CD4-positive, alpha-beta T cell treated with Interleukin-17A for 1 hour (primary cell): ENCODE results near the gene JMJD4.

Experiments used
- DNase-seq: peaks from one replicate; pipeline ENCODE4 v3.0.0-alpha.2; 2020

JMJD4 gene

DNA sequence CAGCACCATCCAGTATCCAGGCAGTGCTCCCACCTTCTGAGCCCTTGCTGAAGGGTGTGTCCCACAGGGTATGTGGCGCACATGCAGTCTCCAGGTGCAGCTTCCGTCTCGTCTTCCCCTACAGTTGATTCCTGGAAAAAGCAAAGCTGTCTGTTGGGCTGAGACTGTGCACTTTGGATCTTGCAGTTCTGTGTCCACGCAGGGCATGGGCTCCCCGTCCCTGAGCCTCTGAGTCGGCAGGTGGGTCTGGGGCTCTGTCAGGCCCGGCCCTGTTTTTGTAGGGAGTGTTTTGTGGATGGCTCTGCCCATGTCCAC lies 33.0 kb upstream of the JMJD4 start:
- DNase-seq, result no peak

DNA sequence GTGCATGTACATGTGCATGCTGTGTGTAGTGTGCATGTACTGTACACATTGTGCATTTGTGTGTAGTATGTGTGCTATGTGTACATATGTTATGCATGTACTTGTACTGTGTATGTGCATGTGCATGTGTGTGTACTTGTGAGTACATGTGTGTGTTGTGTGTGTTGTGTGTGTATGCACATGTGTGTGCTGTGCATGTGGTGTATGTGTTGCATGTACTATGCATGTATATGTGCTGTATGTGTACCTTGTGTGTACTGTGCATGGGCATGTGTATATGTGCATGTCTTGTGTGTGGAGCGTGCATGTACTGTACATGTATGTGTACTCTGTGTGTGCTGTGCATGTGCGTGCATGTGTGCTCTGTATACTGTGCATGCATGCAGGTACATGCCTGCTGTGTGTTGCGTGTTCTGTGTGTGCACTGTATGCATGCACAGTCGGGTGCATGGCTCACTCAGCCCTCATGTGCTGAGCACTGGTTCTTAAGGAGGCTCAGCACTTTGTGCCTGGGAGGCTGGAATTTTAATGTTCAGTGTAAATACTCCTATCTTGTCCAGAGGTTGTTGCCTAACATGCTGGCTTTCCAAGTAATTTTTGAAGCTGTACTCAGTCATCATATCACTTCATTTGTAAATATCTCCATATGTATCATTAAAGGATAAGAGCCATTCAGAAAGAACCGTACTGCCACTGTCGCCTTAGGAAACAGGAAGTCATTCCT lies 32.5 kb upstream of the JMJD4 start:
- no peak for DNase-seq

DNA sequence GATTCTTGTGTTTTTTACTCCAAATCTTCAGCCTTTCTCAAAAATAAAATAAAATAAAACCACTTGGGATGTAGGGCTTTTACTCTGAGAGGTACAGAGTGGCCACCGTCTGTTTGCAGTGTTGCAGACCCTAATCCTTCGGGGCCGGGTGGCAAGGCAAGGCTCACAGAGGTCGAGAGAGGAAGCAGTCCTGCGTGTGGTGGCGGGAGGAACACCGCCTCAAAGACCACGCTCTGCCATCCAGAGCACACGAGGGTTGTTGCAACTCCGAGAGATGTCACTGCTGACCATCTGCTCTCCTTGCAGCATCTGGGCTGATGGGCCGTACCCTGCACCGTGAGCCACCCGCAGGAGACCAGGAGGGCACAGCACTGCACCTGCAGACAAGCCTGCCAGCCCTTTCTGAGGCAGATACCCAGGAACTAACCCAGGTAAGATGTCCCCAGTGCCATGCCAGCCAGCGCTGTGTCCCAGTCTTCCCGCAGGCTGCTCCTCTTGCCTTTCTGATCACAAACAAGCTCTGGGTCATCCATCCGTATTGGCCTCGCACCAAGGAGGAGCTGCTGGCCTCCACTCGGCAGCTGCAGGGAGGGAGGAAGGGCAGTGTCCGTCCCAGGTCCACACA lies 31.7 kb upstream of the JMJD4 start:
- no peak for DNase-seq

DNA sequence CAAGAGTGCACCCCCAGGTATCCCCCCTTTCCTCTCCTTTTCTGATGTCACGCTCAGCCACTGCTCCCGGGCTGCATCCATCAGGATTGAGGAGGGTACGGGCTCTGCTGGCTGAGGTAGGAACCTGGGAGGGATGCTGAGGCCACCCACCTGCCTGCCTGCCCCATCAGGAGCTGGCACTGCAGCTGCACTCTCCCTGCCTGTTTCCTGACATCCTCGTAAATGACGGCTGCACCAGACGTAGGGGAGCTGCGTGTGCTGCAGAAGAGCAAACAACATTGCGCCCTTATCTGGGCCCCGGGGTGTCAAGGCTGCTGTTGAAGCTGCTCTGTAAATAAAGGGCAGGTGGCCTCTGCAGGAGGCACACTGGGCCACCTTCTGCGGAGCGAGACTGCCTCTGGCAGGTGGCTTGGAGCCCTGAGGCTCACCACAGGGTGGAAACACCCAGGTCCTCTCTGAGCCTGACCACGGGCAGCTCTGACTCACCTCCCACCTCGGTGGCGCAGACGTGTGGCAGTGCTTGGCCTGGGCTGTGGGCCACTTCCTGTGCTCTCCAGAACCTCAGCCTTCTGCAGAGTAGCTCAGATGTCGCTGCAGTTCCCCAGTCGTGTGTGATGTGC lies 31.0 kb upstream of the JMJD4 start:
- peak; percentile 80 for DNase-seq

DNA sequence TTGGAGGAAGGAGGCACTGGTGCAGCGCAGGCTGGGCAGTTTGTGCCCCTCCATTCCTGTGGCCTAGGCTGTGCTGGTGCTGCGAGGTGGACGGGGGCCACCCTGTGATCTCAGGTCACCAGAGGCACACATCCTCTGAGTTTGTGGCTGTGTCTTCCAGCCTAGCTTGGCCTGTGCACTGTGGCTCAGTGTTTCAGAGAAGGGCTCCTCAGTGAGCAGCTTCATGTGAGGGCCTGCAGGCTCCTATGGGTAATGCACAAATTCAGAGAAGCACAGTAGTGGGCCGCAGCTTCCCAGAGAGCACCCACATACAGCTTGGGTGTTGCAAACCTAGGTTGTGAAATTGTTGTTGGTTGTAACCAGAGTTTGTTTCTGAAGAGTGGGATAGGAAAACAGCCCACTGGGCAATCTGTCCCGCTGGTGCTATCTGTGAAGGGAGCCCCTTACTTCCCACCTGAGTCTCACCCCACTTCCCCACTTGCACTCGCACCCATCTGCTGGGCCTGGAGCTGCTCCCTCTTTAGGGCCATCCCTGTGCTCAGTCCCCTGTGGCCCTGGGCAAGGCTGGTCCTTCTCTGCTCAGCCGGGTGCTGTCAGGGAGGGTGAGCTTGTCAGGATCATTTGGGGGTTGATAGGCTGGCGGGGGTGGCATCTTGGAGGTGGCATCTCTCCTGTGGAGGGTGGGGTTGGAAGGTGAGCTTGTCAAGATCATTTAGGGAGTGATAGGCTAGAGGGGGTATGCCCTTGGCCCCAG lies 30.3 kb upstream of the JMJD4 start:
- no peak for DNase-seq

DNA sequence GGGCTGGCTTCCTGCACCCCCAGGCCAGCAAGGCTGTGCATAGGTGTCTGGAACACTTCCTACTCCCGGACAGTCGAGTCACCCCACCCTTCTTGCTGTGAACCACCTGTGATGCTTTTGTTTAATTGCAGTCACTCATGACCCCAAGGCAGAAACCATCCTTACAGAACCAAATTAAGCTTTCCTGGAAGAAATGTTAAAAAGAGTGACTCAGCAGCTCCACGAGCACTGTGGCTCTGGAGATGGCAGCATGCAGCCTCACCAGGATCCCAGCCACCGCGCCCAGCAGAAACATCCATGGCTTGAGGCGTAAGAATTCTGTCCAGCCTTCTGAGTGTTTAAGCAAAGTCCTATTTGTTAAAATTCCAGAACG lies 28.9 kb upstream of the JMJD4 start:
- DNase-seq, result no peak

DNA sequence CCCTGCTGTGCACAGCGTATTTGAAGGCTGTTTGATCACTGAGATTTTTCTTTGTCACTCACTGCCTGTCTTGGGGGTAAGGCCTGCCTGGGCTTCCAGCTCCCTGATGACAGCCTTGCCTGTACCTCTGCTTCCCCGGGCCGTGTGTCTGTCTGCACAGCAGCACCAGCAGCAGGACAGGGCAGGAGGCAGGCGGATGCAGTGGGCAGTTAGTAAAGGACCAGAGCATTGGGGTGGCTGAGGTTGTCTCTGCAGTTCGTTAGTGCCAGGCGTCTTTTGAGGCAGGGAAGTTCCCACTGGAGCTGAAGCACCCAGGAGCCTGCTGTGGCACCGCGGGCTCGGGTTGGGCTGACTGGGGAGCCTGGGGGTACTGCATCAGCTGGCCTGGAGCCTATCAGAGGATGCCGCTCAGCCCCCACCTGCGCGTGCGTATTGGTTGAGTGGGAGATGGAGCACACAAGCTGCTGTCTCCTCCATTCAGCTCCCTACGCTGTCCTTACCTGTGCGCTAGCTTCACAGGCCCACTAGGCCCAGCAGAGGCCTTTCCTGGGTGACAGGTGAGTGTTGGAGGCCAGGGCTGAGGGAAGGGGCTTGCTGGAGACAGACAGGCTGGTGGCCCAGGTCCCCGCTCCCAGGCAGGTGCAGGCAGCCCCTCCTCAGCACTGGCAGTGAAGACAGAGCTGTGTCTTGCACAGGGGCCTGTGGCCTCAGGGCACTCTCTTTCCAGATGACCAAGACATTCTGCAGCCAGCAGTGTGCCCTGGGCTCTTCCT lies 28.3 kb upstream of the JMJD4 start:
- DNase-seq, result no peak

DNA sequence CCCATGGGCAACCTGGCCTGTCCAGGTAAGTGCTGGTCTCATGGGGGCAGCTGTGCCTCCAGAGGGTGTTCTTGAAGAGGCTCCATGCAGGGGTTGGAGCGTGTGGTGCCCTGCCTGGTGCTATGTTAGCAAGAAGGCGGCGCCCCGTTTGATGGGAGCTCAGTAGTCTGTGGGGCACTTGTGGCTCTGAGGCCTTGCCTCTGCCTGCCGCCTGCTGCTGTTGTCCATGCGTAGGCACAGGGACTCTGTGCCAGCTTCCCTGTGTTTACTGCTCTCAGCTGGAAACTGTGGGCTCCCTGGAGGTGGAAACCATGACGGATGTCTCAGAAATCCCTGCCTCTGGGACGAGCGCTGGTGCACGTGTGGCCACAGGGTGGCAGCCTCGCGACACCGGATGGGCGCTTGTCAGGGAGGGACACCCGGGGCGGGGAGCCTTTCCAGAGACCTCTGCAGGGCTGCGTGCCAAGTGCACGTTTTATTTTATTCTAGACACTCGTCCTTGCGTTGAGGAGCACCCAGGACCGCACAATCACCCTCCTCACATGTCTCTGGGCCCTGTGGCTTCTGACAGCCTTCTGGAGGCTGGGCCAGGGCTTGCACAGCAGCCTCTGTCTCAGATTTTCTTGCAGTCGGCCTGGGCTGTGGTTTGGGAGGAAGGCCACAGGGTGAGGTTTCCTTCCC lies 27.3 kb upstream of the JMJD4 start:
- peak; percentile 88 for DNase-seq

DNA sequence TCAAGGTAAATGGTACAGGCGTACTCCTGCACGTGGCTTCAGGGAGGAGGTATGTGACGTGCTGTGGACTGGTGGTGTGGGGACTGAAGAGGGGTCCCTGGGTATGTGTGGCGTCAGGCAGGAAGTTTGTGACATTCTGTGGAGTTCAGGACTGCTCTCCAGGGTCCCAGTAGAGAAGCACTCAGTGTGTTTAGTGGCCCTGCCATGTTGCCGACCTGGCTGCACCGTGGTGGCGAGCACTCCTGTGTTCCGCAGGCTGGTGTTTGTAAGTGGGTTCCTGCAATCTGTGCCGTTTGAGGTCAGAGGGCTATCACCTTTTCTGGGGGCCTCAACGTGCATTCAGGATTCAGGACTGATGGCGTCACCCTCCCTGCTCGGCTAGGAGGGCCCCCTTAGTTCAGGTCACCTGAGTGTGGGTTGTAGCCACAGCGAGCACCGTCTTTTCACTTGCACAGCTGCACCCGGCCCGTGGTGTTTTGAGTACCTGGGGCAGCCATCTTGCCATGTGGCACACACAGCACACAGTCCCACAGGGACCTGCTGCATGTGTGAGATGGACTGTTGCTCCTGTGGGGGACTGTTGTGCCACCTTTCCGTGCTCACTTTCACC lies 26.6 kb upstream of the JMJD4 start:
- DNase-seq, result no peak

DNA sequence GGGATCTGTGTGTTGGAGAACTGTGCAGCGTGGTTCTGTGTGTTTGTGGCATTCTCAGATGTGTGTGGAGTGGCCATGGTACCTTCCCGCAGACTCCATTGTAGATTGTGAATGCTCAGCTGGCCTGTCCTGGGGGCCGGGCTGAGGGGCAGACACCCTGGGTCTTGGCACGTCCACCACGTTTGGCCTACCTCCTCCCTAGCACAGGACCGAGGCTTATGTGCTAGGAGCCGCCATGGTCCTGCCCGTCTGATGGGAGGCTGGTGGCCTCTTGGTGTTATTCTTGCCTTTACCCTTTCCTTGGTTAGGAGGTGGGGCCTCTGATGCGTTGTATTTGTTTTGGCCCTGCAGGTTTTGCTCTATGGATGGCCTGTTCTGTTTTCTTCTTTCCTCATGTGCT lies 25.3 kb upstream of the JMJD4 start:
- no peak for DNase-seq

DNA sequence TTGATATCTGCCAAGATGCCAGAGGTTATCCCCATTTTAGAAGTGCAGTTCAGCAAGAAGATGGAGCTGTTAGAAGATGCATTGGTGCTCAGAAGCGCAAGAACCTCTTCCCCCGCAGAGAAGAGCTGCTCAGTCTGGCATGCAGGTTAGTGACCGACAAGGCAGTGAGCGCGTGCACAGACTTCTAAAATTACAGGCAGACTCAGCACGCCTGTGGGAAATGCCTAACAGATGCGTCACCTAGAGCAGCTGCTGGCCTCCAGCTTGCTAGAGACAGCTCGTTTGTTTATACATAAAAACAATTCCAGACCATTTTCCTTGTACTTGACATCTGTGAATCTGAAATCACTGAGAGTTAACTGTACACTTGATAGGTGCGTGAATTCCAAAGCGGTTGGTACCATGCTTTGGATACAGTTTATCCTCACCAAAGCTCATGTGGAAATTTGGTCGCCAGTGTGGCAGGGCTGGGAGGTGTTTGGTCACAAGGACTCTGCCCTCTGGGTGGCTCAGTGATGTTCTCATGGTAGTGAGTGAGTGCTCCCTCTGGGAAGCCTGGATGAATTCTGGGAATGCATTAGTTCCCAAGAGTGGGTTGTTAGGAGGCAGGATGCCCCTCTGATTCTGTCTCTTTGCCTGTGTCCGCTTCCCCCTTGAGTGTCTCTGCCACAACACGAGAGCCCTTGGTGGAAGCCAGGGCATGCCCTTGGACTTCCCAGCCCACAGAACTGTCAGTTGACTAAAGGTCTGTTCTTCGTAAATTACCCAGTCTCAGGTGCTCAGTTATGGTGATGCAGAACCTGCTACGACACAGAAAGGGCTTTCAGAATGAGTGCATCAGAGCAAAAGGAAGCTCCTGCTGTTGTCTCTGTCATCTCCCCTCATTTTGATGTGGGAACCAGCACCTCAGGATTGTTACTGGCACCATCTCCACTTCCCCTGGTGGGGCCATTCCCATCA lies 24.5 kb upstream of the JMJD4 start:
- DNase-seq, result no peak

DNA sequence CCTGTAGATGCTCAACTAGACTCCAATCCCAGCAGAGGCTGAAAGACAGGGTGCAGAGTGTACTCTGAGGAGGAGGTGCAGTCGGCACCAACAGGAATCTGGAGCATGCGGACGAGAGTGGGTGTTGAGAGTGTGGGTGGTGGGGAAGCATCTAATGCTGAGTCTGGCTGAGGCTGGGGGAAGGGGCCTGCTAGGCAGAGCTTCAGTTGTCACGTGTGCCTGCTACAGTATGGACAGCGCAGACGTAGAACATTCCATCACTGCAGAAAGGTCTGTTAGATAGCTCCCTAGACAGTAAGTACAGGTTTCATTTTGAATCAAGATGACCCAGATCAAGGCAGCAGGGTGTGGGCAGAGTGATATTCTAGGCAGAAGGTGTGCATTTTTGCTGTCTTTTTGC lies 23.3 kb upstream of the JMJD4 start:
- DNase-seq, result no peak

DNA sequence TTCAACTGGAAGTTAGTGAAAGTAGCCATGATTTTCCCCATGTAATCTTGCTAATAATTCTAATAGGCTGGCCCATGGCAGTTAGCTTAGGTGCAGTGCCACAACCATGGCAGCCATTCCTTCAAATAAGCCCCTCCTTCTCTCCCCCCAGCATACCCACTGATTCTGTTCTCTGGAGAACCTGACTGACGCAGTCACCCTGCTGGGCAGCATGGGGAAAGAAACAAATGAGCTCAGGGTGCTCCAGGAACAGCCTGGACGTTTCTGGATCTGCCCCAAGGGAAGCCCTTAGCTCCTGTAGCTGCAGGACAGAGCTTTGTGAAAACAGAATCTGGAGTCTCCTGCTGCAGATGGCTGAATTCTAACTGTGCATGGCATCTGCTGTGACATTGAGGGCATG lies 22.7 kb upstream of the JMJD4 start:
- DNase-seq, result no peak

DNA sequence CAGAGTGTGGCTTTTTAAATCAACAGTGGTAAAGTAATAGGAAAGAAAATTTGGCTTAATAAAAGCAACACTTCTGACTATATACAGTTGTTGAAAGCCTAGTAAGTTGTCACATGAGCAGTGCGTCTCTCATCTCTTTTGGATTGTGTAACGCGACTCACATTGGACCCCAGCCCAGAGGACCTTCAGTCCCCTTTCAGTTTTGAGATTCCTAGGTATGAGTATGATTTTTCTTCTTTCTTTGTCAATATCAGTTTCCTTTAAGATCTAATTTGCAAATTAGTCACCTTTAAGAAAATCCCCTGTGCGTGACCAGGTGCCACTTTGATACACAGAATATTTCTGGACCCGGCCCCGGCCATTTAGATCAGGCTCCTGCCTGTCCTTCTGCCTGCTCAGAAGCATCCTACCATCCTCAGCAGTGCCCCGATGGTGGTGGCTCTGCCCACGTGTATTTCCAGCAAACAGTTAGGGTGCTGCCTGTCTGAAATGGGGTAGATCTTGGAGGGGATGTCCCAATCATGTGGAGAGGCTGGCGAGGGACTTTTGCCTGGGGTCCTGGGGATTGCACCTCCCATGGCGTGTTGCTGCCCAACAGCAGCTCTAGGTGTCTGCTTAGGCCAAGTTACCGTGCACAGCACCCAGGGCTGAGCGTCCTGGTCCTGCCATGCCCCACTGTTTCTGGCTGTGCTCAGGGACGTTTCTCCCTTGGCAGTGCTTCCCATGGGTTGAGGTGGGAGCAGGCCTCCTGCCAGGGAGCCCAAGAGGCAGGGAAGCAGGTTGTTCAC lies 21.3 kb upstream of the JMJD4 start:
- no peak for DNase-seq

DNA sequence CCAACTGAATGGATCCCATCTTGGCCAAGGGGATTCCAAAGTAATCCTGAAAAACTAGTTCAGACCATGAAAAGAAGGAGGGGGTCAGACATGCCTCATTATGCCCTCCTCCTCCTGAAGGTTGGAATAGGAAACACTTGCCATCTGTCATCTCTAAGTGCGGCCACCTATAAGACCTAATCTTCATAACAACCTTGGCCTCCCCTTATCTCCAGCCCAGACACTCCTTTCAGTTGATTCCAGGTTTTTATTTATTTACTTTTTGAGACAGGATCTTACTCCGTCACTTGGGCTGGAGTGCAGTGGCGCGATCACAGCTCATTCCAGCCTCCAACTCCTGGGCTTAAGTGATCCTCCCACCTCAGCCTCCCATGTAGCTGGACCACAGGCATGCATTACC lies 19.9 kb upstream of the JMJD4 start:
- DNase-seq, result no peak

DNA sequence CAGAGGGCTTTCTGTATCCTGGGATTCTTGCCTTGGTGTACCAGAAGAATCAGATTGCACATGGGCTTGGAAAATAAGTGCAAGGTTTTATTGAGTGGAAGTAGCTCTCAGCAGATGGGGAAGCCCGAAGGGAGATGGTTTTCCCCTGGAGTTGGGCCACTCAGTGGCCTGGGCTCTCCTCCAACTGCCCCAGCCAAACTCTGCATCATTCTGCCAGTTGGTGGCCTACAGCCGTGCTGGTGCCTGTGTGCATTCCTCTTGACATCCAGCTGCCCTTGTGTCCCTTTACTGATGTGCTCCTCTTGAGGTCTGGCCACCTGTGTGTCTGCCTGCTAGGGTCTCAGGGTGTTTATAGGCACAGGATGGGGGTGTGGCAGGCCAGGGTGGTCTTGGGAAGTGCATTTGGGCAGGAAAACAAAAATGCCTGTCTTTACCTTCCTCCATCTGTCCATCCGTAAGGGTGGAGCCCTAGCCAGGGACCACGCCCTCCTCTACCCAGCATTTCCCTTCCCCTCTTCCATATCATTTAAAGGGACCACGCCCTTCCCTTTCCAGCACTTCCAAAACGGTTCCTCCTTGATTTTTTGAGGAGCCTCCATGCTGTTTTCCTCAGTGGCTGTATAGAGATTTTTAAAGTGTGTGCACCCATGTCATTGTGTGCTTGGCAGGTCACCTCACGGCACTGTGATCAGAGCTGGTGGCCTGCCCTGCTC lies 19.1 kb upstream of the JMJD4 start:
- DNase-seq, result no peak

DNA sequence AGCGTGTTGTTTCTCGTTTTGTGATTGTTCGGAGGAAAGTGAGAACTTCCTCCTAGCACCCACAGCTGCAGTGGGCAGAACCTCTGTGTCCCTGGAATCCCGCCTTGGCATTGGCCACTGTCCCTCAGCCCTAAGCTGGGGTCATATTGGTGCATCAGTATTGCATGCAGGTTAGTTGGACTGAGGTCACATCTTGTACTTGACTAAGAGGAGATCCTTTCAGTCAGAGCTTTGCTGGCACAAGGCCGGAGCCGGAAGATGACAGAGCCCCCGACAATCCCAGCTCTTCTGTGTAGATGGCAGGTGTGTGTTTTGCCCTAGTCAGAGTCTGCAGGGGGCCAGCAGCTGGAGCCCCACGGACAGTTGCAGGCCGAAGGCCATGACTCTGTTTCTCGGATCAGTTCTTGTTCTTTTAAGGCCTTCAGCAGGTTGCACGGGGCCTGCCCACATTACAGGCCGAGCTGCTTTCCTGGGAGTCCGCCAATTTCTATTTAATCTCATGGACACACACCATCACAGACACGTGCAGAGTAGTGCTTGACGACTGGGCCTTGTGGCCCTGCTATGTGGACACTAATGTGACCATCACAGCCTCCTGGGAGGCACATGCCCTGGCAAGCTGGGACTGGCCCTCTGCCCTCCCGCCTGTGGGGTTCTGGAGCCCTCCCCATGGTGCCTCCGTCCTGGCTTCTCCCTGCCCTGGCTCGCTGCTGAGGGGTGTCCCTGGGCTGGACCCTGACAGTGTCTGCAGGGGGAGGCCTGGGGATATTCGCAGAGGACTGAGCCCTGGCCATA lies 15.0 kb upstream of the JMJD4 start:
- DNase-seq, result no peak

DNA sequence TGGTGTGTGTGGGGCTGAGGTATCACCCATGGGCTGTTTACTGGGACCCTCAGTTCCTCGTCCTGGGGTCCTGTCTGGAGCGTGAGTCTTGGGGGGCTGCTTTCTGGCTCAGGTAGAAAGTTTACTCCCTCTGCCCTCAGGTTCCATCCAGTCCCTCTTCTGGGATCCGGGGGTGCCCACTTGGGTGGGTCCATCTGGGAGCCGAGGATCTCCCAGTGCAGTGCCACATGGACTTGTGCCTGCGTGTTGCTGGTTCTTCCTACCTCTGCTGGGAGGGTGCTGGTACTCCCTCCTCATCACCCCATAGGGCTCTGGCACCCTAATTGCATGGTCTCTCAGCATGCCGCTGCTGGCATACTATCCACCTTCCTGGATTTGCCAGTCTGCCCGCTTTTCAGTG lies 14.1 kb upstream of the JMJD4 start:
- DNase-seq, result no peak
